Activated naive CD8-positive, alpha-beta T cell (primary cell): Measurements from ENCODE around the gene FAM131A.

Experiments
- H3K27ac Mint-ChIP-seq: one replicate; pipeline ENCODE4 v1.8.0; 2021; ENCODE audit warnings: mixed read lengths
- H3K27me3 Mint-ChIP-seq: one replicate; pipeline ENCODE4 v1.8.0; 2021; ENCODE audit warnings: mixed read lengths
- H3K36me3 Mint-ChIP-seq: one replicate; pipeline ENCODE4 v1.8.0; 2021; ENCODE audit warnings: mixed read lengths
- H3K4me1 Mint-ChIP-seq: one replicate; pipeline ENCODE4 v1.8.0; 2021; ENCODE audit warnings: low read depth, mixed read lengths
- H3K4me3 Mint-ChIP-seq: one replicate; pipeline ENCODE4 v1.8.0; 2021; ENCODE audit warnings: mild to moderate bottlenecking, mixed read lengths
- H3K9me3 Mint-ChIP-seq: one replicate; pipeline ENCODE4 v1.8.0; 2021; ENCODE audit warnings: low read depth, mixed read lengths

FAM131A gene

DNA sequence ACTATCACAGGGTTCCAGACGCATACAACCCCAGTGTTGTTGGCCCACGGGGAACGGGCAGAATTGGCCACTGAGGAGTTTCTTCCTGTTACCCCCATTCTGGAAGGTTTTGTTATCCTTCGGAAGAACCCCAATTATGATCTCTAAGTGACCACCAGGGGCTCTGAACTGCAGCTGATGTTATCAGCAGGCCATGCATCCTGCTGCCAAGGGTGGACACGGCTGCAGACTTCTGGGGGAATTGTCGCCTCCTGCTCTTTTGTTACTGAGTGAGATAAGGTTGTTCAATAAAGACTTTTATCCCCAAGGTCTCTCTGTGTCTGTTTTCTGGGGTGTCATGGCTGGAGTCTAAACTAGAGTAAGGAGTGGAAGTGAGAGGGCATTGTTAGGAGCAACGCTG, 28.7 kb upstream of the FAM131A start:
- peaks cover 7% of the 10 kb centered on the region for H3K4me1 Mint-ChIP-seq
- H3K36me3 Mint-ChIP-seq = peaks cover 13% of the 10 kb centered on the region
- H3K9me3 Mint-ChIP-seq = no peaks in the 10 kb centered on the region
- no peaks in the 10 kb centered on the region for H3K27me3 Mint-ChIP-seq
- H3K4me3 Mint-ChIP-seq = no peak overlapping the region
- H3K27ac Mint-ChIP-seq = peak overlapping the region; percentile 52

DNA sequence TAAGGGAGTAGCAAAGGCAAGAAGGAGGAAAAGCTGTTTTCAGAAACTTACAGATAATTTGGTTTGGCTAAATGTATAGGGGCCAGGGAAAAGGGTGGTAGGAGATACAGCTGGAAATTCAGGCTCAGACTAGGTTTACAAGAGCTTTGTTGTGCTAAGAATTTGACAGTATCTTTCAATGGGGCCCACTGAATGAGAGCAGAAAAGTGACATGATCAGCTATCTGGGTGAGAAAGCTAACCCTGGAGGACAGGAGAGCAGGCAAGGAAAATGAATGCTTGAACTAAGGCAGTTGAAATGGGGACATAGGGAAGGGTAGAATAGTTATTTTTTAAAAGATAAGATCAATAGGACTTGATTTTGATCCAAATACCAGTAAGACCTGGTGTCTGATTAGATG, 25.8 kb upstream of the FAM131A start:
- no peaks in the 10 kb centered on the region for H3K27me3 Mint-ChIP-seq
- H3K4me1 Mint-ChIP-seq = peaks cover 11% of the 10 kb centered on the region
- H3K4me3 Mint-ChIP-seq = no peak overlapping the region
- no peaks in the 10 kb centered on the region for H3K9me3 Mint-ChIP-seq
- H3K36me3 Mint-ChIP-seq = peaks cover 13% of the 10 kb centered on the region
- H3K27ac Mint-ChIP-seq = no peak overlapping the region

DNA sequence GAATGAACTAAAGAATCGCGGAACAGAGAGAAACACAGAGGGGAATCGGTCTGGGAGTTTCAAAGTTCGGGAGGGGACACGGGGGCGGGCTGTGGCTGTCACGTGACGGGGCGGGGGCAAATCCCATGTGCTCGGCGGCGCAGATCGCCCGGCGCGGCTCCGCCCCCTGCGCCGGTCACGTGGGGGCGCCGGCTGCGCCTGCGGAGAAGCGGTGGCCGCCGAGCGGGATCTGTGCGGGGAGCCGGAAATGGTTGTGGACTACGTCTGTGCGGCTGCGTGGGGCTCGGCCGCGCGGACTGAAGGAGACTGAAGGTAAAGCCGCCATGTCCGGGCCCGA, 23.1 kb upstream of the FAM131A start, which contains the start of gene EIF4G1:
Gene EIF4G1, plus strand, starts transcription at position 244 of the 337 bp plus-strand sequence. CDS start 1,191 bp downstream, outside the sequence.
- peak within 1 kb of the TSS; percentile 90 for H3K27ac Mint-ChIP-seq
- no peaks in the 10 kb centered on the region for H3K9me3 Mint-ChIP-seq
- peaks cover 14% of the 10 kb centered on the region for H3K36me3 Mint-ChIP-seq
- H3K4me3 Mint-ChIP-seq = peak within 1 kb of the TSS; percentile 88
- no peaks in the 10 kb centered on the region for H3K27me3 Mint-ChIP-seq
- H3K4me1 Mint-ChIP-seq = peaks cover 26% of the 10 kb centered on the region

DNA sequence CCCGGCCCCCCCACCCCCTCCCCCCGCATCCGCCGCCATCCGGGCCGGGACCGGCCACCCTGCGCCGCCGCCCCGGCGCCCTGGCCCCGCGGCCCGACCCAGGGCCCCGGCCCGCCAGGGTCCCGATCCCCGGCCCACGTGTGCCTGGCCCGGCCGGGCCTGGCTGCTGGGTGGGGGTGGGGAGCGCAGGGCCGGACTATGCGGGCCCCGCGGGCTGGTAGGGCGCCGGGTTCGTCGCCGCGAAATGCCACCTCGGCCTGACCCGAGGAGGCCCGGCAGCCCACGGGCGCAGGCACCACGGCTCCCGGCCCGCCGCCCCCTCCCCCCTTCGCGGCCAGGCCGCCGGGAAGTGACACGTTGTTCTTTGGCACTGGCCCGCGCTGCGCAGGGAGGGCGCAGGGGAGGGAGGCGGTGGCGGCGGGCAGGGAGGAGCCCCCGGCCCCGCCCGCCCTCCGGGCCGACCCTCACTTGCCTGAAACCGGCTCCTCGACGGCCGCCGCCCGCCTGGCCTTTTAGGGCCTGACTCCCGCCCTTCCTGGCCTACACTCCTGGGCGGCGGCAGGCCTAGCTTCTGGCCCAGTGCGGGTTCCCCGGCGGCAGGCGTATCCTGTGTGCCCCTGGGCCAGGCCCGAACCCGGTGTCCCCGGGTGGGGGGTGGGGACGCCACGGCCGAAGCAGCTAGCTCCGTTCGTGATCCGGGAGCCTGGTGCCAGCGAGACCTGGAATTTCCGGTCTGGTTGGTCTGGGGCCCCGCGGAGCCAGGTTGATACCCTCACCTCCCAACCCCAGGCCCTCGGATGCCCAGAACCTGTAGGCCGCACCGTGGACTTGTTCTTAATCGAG, 22.5 kb upstream of the FAM131A start:
- Mint-ChIP-seq H3K36me3 (peaks cover 12% of the 10 kb centered on the region), H3K27me3 (no peaks in the 10 kb centered on the region), H3K27ac (peak overlapping the region; percentile 90), H3K4me1 (peaks cover 30% of the 10 kb centered on the region), H3K9me3 (no peaks in the 10 kb centered on the region), H3K4me3 (peak overlapping the region; percentile 88)

GRCh38 chr3:184315543-184315867, 21.9 kb upstream of the FAM131A start:
- no peaks in the 10 kb centered on the region for H3K9me3 Mint-ChIP-seq
- peak overlapping the region; percentile 90 for H3K27ac Mint-ChIP-seq
- H3K27me3 Mint-ChIP-seq = no peaks in the 10 kb centered on the region
- peak overlapping the region; percentile 88 for H3K4me3 Mint-ChIP-seq
- peaks cover 30% of the 10 kb centered on the region for H3K4me1 Mint-ChIP-seq
- H3K36me3 Mint-ChIP-seq = peaks cover 12% of the 10 kb centered on the region

- no peaks in the 10 kb centered on the region for H3K9me3 Mint-ChIP-seq
- H3K27ac Mint-ChIP-seq = peak overlapping the region; percentile 90
- H3K4me3 Mint-ChIP-seq = peak overlapping the region; percentile 88
- peaks cover 30% of the 10 kb centered on the region for H3K4me1 Mint-ChIP-seq
- peaks cover 12% of the 10 kb centered on the region for H3K36me3 Mint-ChIP-seq
- H3K27me3 Mint-ChIP-seq = no peaks in the 10 kb centered on the region
These were observed 21.3 kb upstream of the FAM131A start for GRCh38 chr3:184315871-184316661.

- peaks cover 30% of the 10 kb centered on the region for H3K4me1 Mint-ChIP-seq
These were observed 20.6 kb upstream of the FAM131A start for GRCh38 chr3:184316792-184317191.

GRCh38 chr3:184317201-184317600, 20.2 kb upstream of the FAM131A start:
- Mint-ChIP-seq H3K4me3 (peak overlapping the region; percentile 88), H3K36me3 (peaks cover 12% of the 10 kb centered on the region)

More at GRCh38 chr3:184316792-184317191, 20.6 kb upstream of the FAM131A start:
- Mint-ChIP-seq H3K9me3 (no peaks in the 10 kb centered on the region), H3K4me3 (peak overlapping the region; percentile 88), H3K36me3 (peaks cover 12% of the 10 kb centered on the region), H3K27me3 (no peaks in the 10 kb centered on the region), H3K27ac (peak overlapping the region; percentile 90)

GRCh38 chr3:184320104-184320445, 17.3 kb upstream of the FAM131A start:
- peaks cover 35% of the 10 kb centered on the region for H3K4me1 Mint-ChIP-seq
- H3K27me3 Mint-ChIP-seq = no peaks in the 10 kb centered on the region
- no peaks in the 10 kb centered on the region for H3K9me3 Mint-ChIP-seq
- H3K27ac Mint-ChIP-seq = no peak overlapping the region
- peaks cover 16% of the 10 kb centered on the region for H3K36me3 Mint-ChIP-seq
- H3K4me3 Mint-ChIP-seq = no peak overlapping the region

More at GRCh38 chr3:184317201-184317600, 20.2 kb upstream of the FAM131A start:
- Mint-ChIP-seq H3K27me3 (no peaks in the 10 kb centered on the region), H3K9me3 (no peaks in the 10 kb centered on the region), H3K4me1 (peaks cover 30% of the 10 kb centered on the region), H3K27ac (peak overlapping the region; percentile 90)

- Mint-ChIP-seq H3K9me3 (no peaks in the 10 kb centered on the region), H3K36me3 (peaks cover 13% of the 10 kb centered on the region), H3K4me3 (no peak overlapping the region), H3K4me1 (peaks cover 39% of the 10 kb centered on the region), H3K27ac (peak overlapping the region; percentile 41), H3K27me3 (no peaks in the 10 kb centered on the region)
These were observed 15.7 kb upstream of the FAM131A start for GRCh38 chr3:184321666-184322065.

- H3K4me1 Mint-ChIP-seq = peaks cover 27% of the 10 kb centered on the region
- peaks cover 9% of the 10 kb centered on the region for H3K36me3 Mint-ChIP-seq
- no peak overlapping the region for H3K4me3 Mint-ChIP-seq
- H3K27me3 Mint-ChIP-seq = no peaks in the 10 kb centered on the region
- no peaks in the 10 kb centered on the region for H3K9me3 Mint-ChIP-seq
- H3K27ac Mint-ChIP-seq = peak overlapping the region; percentile 11
These were observed 14.5 kb upstream of the FAM131A start for GRCh38 chr3:184322731-184323487.

DNA sequence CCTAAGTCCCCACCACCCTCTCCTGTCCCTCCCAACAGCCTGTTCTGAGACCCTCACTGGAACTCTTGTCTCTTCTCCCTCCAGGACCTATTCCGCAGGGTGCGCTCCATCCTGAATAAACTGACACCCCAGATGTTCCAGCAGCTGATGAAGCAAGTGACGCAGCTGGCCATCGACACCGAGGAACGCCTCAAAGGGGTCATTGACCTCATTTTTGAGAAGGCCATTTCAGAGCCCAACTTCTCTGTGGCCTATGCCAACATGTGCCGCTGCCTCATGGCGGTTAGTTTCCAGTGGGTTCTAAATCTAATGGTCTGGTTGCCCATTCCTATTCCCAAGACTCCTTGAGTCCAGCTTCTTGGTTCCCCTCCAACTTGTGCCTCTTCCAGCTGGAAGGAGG, 13.7 kb upstream of the FAM131A start:
- no peak overlapping the region for H3K4me3 Mint-ChIP-seq
- no peaks in the 10 kb centered on the region for H3K9me3 Mint-ChIP-seq
- peaks cover 24% of the 10 kb centered on the region for H3K4me1 Mint-ChIP-seq
- H3K36me3 Mint-ChIP-seq = peaks cover 12% of the 10 kb centered on the region
- no peaks in the 10 kb centered on the region for H3K27me3 Mint-ChIP-seq
- peak overlapping the region; percentile 11 for H3K27ac Mint-ChIP-seq

DNA sequence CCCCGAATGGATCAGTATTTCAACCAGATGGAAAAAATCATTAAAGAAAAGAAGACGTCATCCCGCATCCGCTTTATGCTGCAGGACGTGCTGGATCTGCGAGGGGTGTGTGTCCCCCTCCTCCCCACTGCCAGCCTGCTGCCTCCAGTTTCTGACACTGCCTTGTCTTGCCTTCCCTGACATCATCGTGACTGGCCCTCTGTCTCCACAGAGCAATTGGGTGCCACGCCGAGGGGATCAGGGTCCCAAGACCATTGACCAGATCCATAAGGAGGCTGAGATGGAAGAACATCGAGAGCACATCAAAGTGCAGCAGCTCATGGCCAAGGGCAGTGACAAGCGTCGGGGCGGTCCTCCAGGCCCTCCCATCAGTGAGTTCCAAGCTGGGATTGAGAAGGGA, 12.1 kb upstream of the FAM131A start:
- Mint-ChIP-seq H3K27me3 (no peaks in the 10 kb centered on the region), H3K27ac (peak overlapping the region; percentile 70), H3K36me3 (peaks cover 13% of the 10 kb centered on the region), H3K4me1 (peaks cover 16% of the 10 kb centered on the region), H3K4me3 (no peak overlapping the region), H3K9me3 (no peaks in the 10 kb centered on the region)

GRCh38 chr3:184325715-184326369, 11.6 kb upstream of the FAM131A start:
- Mint-ChIP-seq H3K9me3 (no peaks in the 10 kb centered on the region), H3K27ac (peak overlapping the region; percentile 73), H3K4me3 (no peak overlapping the region), H3K36me3 (peaks cover 13% of the 10 kb centered on the region), H3K27me3 (no peaks in the 10 kb centered on the region), H3K4me1 (peaks cover 16% of the 10 kb centered on the region)
